Hematopoietic multipotent progenitor cell treated with erythropoietin and hydrocortisone succinate and interleukin-3 and kit ligand, for 4 days (in vitro differentiated cells): ENCODE data around the gene GOLGA3.

Source experiments
- DNase-seq: peaks from one replicate; pipeline ENCODE4 v3.0.0-alpha.2; 2015

The GOLGA3 gene

DNA sequence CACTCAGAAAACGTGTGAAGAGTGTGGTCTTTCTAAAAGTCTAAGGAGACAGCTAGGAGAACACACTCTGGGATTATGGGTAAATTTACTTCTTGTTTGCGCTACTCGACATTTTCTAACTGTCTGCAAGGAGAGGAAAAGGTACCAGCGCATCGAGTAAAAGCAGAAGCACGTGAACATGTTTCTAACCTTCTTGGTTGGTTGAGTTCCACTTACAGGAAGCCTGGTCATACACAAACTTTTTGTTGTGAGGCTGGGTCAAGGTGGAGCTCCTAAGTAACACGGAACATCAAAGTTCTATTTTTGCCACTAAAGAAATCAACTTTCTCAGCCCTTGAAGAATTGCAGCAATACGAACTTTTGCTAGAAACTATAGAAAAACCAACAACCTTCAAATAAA, 87.0 kb downstream of the GOLGA3 start:
- DNase-seq, result no peak

DNA sequence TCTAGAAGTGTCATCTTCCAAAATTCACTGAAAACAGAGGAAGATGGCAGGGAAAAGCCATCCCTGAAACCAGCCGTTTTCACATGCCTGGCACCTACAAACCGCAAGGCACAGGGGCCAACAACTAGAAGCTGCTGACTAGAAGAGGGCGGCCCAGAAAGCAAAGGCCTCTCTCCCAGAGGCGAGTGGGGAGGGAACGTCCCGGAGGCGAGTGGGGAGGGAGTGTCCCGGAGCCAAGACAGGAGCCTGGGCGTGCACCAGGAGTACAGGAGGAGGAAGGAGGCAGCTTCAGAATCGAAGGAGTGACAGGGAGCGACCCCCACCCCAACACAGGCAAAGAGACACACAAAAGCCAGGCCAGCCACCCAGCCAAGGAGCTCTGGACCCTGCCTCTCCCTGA, 88.0 kb downstream of the GOLGA3 start:
- DNase-seq, result no peak

DNA sequence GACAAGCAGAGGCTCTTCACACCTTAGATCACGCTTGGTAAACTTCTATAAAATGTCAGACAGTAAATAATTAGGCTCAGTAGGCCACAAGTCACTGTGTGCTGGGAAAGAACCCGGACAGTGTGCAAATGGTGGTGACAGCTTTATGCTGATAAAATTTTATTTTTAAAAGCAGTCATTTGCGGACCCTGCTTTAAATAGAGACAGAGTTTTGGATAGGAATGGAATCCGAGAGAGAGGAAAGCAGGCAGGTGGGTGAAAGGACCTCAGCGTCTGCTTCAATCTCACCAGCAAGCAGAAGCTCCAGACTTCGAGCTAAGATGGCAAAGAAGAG, 88.4 kb downstream of the GOLGA3 start:
- DNase-seq, result no peak

DNA sequence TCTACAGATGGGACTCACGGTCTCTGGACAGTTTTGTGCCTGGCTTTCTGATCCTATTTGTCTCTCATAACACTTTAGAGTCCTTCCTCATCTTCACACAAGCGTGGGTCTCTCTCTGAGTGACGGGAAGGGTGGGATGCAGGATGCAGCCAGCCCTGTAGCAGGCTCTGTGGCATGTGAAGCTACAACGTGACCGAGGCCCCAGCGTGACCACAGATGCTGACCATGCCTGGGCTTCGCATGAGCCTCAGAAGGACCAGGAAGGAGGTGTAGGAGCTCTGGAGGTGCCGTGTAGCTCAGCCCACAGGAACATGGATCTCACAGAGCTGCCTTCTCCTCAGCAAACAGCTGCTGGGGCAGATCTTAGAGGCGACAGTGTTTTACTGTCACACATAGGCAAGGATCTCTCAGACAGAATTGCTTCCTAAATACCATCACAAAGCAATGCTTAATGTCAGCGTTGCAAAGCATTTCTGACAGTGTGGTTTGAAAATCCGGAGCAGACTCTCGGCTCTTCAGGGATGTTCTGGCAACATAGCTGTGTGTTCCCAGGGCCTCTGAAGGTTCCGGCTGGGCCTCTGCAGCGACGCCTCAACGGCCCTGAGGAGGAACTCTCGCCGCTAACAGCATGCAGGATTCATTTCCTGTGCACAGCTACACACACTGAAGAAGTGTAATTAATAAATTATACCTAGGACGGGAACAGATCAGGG, 88.9 kb downstream of the GOLGA3 start:
- no peak for DNase-seq

DNA sequence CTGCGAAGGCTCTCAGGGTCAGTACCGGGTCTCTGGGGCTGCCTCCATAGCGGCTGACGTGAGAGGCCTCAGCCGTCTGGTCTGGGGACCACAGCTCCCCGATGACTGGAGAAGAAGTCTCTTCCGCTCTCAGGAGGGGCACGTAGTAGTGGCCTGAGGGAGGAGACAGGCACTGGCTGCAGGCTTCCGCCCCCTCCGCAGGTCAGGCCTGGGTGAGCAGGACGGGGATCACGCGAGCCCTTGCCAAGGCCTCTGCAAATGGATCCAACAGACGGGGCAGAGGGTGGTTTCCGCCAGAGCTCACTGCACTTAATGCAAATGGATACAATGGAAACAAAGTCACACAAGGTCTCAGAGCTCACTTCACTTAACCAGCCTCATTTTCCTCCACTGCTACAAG, 91.8 kb downstream of the GOLGA3 start:
- DNase-seq, result no peak

DNA sequence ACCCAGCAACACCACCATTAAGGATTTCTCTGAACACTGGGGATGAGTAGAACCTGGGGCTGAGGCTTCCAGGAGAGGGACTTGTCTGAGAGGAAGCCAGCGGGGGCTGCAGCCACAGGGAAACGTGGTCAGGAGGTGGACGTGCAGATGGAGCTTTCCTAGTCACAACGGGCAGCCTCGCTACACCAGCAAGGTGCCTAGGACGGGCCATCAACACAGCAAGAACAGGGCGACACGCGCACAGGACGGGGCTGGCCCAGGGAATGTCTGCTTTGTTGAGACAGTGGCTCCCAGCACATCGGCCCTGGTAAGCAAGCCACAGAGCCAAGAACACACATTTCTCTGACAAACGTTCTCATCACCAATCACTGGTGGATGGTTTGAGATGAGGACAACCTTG, 92.3 kb downstream of the GOLGA3 start:
- no peak for DNase-seq

DNA sequence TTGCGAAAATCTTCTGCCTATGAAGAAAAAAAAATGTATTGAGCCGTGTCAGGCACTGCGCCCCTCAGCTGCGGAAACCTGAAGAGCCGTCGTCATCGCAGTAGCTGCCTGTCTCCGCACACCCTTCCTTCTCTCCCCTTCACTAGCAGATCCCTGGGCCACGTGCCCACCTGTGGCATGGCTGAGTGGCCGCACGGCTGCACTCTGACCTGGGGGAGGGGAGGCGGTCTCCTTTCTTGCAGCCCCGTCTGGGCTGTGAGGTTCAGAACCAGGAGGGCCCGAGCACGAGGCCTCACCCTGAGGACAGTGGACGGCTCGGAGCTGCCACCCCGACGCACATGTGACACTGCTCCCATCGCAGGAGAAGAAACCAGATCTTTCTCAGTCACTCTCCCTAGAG, 93.2 kb downstream of the GOLGA3 start:
- no peak for DNase-seq

DNA sequence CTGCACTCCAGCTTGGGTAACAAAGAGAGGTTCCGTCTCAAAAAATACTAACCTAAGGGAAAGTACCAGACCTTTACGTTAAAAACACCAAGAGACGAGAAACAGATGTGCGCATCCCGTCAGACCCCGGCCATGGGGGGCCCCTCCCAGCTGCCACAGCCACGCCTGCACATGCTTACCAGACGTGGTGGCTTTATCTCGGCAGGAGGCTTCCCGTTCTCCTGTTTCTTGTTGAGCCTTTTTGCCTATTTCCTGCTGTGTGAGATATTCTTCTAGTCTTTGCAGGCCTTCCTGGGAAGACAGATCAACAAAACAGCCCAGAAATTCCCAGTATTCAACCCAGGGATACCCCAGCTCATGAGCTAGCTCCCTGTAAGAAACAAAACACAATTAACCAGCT, 94.5 kb downstream of the GOLGA3 start:
- DNase-seq, result no peak

DNA sequence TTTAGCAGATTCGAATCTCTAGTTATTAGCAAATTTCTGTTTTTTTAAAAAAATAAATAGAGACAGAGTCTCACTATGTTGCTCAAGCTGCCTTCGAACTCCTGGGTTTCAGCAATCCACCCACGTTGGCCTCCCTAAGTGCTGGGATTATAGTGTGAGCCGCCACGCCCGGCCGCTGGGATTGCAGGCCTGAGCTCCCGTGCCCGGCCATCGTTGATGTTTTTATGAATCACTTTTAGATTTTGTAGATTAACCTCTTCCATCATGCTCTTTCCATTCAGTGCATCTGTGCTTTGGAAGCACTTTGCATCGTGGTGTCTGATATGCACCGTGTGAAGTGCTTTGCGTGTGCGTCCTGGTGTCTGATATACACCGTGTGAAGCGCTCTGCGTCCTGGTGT, 97.1 kb downstream of the GOLGA3 start:
- DNase-seq, result no peak

DNA sequence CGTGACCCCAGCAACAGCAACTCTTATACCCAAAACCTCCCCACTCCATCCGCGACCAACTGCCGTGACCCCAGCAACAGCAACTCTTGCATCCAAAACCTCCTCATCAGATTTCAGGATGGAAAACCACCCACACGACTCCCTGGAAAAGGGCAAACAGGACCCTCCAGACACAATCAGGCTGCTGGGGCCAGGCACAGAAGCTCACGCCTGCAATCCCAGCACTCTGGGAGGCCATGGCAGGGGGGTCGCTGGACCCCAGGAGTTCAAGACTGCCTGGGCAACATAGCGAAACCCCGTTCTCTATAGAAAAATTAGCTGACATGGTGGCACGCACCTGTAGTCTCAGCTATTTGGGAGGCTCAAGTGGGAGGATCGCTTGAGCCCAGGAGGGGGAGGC, 98.3 kb downstream of the GOLGA3 start:
- DNase-seq, result no peak

DNA sequence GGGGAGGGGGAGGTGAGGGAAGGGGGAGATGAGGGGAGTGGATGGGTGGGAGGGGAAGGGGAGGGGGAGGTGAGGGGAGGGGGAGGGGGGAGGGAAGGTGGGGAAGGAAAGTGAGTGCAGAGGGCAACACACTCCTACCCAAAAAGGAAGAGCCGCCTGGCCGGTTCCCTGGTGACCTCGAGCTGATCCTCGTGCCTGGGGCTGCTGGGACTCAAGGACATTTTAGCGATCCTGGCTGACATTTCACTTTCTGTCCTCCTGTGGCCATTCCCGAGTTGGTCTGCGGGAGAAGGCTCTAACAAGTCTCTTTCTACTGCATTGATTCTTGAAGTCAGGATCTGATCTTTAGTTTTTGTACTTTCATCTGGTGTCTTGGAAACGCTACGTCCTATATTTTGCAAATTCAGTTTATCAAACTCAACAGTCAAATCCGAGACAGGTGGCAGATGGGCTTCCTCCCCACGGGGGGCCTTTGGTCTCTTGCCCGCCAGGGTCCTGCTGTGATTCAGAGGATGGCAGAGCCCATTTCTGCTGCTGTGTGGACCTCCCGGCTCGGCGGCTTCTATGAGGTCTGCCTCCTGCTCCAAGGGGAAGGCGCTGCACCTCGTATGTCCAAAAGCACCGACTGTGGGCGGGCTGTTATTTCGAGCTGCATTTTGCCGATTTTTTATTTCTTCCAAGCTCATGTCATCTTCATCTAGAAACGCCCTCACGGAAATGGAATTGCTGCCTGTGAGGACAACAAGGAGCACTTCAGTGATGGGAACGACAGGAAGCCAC, 98.9 kb downstream of the GOLGA3 start:
- peak; percentile 35 for DNase-seq

DNA sequence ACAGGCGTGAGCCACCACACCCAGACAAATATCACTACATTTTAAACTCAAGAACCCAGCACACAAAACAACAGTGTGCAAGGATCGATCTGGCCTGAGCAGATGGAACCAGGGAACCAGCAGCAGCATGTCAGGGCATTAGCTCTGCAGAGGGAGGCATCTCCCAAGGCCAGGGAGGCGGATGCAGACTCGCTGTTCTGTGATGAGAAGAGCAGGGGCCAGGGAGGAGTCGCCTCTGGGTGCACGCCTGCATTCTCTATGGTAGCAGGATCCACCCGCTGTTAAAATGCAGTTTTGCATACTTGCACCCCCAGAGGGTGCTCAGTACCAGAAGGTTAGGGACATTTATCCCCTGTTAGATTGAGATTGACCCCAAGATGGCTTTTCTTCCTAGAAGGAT, 100.2 kb downstream of the GOLGA3 start:
- no peak for DNase-seq

DNA sequence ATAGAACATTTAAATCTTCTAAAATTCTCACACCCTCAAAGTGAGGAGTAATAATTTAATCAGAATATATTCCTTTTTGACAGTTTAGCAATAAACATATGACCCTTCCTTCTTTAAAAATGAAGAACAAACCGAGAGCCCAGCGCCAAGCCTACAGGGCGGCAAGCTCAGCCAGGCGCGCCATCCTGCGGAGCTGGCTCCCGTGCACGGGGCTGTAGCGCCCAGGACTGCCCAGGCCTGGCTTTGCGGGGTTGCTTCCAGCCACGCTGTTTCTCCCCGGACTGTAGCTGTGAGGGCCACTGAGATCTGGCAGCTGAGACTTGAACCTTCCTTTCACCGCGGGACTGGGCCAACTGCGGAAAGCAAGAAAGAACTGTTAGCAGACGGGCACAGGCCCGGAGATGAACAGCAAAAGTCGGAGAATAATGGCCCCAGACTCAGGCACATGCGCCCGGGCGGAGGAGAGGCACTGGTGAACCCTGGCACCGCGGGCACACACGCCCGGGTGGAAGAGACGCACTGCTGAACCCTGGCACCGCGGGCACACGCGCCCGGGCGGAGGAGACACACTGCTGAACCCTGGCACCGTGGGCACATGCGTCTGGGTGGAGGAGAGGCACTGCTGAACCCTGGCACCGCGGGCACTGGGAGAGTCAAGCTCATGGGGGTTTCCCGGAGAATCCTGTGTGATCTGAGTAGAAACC, 101.4 kb downstream of the GOLGA3 start:
- DNase-seq, result no peak

DNA sequence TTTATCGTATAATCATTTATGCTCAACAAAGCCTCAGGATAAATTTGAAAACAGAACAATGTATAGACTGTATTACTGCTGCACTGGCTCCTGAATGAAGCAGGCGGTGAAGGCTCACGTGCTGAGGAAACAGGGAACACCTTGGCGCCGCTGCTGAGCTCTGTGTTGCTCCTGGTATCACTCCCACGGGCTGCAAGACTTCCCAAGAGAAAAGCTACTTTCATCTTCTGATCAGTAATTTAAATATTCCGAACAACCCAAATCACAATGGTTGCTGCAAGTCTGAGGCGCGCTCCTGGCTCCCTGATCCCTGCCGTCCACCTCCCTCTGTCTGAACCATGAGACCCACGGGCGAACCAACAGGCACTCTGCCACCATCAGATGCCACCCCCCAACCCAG, 102.3 kb downstream of the GOLGA3 start:
- no peak for DNase-seq

DNA sequence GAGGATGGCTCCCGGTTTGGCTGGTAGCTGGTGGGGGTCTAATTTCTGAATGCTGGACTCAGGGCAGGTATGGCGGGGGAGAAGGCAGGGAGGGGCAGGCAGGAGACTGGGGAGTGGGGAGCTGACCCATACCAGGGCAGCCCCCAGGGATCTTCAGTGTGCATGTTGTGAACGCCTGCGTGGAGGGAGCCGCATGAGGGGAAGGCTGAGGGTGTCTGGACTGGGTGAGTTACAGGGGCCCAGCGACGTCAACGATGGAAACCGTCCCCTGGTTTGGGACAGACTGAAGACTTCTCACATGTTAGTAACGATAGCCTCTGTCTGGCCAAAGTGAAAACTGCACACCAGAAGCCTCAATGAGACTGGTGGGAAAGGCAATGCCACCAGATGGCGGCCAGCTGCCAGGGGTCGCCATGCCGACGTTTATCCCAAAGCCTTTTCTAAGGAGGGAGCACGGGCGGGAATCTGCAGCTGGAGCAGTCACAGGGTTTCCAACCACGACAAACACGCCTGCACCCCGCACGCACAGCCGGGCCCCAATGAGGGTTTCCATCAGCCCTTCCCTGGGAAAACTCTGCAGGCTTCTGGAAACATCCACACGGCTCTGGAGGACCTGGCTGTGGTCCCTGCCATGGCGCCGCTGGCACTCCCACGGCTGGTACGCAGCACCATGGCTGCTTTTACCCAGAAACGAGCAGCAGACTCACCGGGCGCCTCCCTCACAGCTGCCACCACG, 104.0 kb downstream of the GOLGA3 start:
- DNase-seq, result no peak

DNA sequence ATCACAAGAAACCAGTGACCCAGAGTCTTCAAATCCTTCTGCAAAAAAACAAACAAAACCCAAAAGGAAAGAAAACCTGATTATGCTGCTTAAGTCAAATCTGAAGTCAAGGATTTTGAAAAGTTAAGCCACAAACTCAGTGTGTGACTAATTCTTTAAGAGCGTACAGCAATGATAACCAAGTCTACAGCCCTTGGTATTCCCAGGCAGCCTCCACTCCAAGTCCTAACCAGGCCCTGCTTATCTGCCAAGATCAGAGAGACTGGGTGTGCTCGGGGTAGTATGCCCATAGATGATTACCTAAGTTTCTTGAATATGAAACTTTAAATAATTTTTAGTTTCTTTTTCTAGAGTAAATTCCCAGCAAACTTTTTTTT, 104.9 kb downstream of the GOLGA3 start:
- no peak for DNase-seq

DNA sequence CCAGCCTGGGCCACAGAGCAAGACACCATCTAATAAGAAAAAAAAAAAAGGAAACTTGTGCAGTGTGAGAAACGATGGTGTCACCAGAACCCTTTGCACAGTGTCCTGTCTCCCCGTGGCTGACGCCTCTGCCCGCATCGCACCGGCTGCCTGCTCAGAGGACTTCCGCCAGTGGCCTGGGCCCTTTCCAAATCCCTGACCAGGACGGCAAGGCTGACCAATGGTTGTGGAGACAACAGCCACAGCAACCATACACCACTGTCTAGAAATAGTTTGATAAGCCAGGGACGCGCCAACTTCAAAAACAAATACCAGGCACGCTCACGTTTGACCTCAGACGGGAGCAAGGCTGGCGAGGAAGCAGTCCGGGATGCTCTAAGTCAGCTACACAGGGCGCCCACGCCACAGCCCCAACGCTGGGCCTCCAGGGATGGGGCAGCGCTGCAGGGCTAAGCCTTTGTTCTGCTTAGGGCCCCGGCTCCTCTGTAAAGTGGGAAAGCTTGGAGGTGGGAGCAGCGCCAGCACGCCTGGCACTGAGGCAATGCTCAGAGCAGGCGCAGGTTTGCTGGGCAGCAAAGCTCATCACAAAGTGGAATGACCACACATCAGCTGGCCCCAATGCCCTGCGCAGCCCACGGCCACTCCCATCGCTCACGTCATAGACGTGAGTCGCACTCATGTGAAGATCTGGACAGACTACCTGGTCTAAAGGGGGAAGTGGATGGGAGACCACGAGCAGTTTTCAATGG, 105.5 kb downstream of the GOLGA3 start:
- no peak for DNase-seq

DNA sequence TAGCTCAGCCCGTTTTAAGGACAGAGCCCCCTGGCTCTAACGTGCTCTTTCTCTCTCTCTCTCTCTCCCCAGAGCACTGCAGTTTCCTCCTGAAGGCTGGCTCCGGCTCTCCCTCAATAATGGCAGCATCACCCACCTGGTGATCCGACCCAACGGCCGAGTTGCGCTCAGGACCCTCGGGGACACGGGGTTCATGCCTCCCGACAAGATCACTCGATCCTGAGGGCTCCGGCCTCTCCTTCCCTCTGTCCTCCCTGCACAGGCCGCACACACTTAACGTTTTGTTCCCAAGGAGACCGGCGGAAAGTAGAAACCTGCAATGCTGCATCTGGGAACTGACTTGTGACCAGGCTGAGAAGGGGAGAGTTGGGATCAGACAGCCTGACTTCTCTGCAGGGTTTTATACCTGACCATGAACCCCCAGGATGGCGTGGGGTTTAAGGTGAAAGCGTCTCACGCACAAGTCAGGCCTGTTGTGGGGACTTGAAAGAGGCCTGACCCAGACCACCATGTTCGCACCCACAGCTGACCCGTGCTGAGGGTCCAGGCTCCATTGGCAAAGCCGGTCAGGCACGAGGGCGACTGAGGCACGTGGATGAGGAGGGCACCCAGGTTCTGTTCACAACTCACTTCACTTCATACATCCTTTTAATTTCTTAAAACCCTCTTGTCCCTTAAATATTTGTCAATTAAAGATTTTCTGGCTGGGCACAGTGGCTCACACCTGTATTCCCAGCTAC, 107.9 kb downstream of the GOLGA3 start:
- DNase-seq, result no peak

DNA sequence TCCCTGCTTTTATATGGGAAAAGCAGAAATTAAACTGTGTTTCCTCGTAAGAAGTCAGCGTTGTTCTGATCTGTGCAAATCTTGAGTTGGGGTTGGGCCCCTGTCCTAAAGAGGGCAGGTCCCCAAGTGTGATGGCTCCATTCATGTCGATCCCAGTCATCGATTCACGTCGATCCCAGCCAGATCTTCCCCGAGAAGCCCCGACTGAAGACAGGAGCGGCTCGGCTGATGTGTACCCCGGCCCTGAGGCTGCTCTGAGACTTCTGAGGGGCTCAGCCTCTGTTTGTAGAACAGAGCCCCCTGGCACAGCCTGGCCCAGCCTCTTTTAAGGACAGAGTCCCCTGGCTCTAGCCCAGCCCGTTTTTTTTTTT, 108.7 kb downstream of the GOLGA3 start:
- DNase-seq, result no peak

DNA sequence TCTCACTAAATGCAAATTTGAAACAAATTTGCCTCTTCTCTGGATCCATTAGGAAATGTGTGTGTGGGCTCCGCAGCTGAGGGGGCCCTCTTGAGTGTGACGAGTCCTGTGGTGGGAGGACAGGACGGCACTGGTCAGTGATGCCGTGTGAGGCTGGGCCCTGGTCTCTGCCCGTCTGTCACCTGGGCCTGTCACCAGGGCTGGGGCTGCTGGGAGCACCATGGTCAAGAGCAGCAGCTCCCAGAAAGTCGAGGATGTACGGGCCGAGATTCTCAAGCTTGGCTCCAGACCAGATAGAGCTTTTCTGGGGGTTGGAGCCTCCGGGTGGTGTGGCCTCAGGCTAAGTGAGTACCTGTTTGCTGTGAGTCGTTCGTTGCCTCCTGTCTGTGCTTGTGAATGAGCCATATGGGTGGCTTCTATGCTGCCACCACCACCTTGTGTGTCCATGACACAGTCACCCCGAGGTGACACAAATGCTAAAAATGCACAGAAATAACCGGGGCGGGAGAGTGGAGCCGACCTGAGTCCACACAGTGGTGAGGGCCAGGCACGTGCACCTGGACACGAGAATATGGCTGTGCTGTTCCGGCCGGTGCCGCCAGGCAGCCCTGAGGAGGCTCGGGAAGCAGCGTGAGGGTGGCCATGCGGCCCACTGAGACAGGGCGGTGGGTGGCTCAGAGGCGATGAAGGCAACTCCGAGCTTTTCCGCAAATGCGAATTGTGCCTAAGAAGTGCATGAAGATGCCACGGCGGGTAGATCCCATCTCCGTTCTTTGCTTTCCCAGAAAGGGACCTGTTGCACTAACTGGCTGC, 109.3 kb downstream of the GOLGA3 start:
- no peak for DNase-seq
